ENCODE data around the gene RNF213.

DNA sequence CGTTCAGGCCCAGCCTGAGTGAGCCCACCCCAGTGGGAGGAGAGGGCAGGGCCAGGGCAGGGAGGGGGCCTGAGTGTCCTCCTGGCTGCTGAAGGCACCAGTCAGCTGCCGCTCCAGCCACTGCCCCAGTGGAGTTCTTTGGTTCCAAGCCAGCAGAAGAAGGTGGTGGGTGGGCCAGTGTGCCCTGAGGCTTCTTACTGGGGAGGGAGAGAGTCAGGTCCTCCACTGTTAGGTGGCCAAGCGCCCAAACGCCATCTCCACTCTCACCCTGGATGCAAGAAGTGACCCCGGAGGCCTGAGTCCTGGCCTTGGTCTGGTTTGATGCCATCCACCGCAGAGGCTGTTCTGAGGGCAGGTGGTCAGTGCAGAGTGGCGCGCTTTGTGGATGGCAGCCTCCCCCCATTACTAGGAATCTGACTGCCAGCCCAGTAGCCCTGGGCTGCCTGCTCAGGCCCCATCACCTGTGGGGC is 2.2 kb downstream of the RNF213 start:
- TF ChIP-seq EZH2 (IDR thresholded peaks at IDR 0.05) = no peak
- TF ChIP-seq, protein P1, sequence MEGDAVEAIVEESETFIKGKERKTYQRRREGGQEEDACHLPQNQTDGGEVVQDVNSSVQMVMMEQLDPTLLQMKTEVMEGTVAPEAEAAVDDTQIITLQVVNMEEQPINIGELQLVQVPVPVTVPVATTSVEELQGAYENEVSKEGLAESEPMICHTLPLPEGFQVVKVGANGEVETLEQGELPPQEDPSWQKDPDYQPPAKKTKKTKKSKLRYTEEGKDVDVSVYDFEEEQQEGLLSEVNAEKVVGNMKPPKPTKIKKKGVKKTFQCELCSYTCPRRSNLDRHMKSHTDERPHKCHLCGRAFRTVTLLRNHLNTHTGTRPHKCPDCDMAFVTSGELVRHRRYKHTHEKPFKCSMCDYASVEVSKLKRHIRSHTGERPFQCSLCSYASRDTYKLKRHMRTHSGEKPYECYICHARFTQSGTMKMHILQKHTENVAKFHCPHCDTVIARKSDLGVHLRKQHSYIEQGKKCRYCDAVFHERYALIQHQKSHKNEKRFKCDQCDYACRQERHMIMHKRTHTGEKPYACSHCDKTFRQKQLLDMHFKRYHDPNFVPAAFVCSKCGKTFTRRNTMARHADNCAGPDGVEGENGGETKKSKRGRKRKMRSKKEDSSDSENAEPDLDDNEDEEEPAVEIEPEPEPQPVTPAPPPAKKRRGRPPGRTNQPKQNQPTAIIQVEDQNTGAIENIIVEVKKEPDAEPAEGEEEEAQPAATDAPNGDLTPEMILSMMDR (IDR thresholded peaks at IDR 0.05 in 2 of 3, conservative IDR thresholded peaks at IDR 0.05 in 1 of 3; ENCODE audit: borderline replicate concordance in 1 of 3, insufficient read depth in 1 of 3, low read depth in 2 of 3, low read length in 2 of 3) = no peak
- TF ChIP-seq CBX3 (IDR thresholded peaks at IDR 0.05; ENCODE audit: low read depth) = no peak
- no peak for TF ChIP-seq POLR2A (IDR thresholded peaks at IDR 0.05; ENCODE audit: borderline replicate concordance, extremely low read depth, insufficient read depth, insufficient read length)
- TF ChIP-seq, protein P2, sequence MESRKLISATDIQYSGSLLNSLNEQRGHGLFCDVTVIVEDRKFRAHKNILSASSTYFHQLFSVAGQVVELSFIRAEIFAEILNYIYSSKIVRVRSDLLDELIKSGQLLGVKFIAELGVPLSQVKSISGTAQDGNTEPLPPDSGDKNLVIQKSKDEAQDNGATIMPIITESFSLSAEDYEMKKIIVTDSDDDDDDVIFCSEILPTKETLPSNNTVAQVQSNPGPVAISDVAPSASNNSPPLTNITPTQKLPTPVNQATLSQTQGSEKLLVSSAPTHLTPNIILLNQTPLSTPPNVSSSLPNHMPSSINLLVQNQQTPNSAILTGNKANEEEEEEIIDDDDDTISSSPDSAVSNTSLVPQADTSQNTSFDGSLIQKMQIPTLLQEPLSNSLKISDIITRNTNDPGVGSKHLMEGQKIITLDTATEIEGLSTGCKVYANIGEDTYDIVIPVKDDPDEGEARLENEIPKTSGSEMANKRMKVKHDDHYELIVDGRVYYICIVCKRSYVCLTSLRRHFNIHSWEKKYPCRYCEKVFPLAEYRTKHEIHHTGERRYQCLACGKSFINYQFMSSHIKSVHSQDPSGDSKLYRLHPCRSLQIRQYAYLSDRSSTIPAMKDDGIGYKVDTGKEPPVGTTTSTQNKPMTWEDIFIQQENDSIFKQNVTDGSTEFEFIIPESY (IDR thresholded peaks at IDR 0.05; ENCODE audit: extremely low read depth, insufficient replicate concordance, low read length) = no peak
- TF ChIP-seq EGR1 (IDR thresholded peaks at IDR 0.05; ENCODE audit: low read depth) = no peak
